CD14-positive monocyte (primary cell): ENCODE measurements around the gene RBMS1. TPM values are rescaled to one million over a fixed set of nuclear protein-coding genes. Genes with fewer than 3 reads are reported as not detected.

Experiments
- DNase-seq, 3 donors: peaks; one replicate each; pipeline ENCODE4 v3.0.0-alpha.2; 2011 to 2022
- H2AFZ ChIP-seq: 2 replicates; pipeline ENCODE4 v1.6.0; 2012; ENCODE audit warnings: mild to moderate bottlenecking, low read depth, low read length, inconsistent platforms; ENCODE audit not compliant: insufficient read depth, poor library complexity, severe bottlenecking
- H3K27ac ChIP-seq, 2 donors: 1 replicate in 1 of 2; 2 replicates in 1 of 2; pipeline ENCODE4 v1.5.1; 2012 to 2013; ENCODE audit warnings: low read length in 2 of 2, control low read depth in 1 of 2, inconsistent platforms in 1 of 2, low read depth in 1 of 2, mild to moderate bottlenecking in 1 of 2
- H3K27me3 ChIP-seq, 2 donors: one replicate each; pipeline versions ENCODE4 v1.6.0 to v1.6.1; 2011 to 2013; ENCODE audit warnings: low read length in 2 of 2; ENCODE audit not compliant: control insufficient read depth in 2 of 2, insufficient read depth in 2 of 2
- H3K36me3 ChIP-seq, 2 donors: replicated peaks in 1 of 2; 1 replicate in 1 of 2; 2 replicates in 1 of 2; pipeline versions ENCODE4 v1.5.1 to v1.6.1; 2012 to 2013; ENCODE audit warnings: low read length in 2 of 2, control low read depth in 1 of 2, inconsistent platforms in 1 of 2, mild to moderate bottlenecking in 1 of 2; ENCODE audit not compliant: insufficient read depth in 2 of 2, control insufficient read depth in 1 of 2
- H3K4me1 ChIP-seq, 2 donors: 1 replicate in 1 of 2; 2 replicates in 1 of 2; pipeline versions ENCODE4 v1.5.1 to v1.6.1; 2012 to 2013; ENCODE audit warnings: low read length in 2 of 2, control low read depth in 1 of 2, inconsistent platforms in 1 of 2, mild to moderate bottlenecking in 1 of 2, moderate library complexity in 1 of 2; ENCODE audit not compliant: insufficient read depth in 2 of 2, control insufficient read depth in 1 of 2
- H3K4me2 ChIP-seq: replicated peaks from 2 replicates; pipeline ENCODE3; 2012; ENCODE audit warnings: low read length, moderate library complexity, mild to moderate bottlenecking; ENCODE audit not compliant: poor library complexity, severe bottlenecking; ENCODE audit errors: extremely low read depth
- H3K4me3 ChIP-seq, 3 experiments: fragments of 200-600 bp in 1 of 3; sonication (generic) in 1 of 3; replicated peaks in 1 of 3; 1 replicate in 2 of 3; 2 replicates in 1 of 3; pipeline ENCODE4 v1.5.1; 2011 to 2013; ENCODE audit warnings: low read length in 3 of 3, mild to moderate bottlenecking in 3 of 3, control low read depth in 2 of 3, low read depth in 2 of 3, inconsistent platforms in 1 of 3, moderate library complexity in 1 of 3
- H3K79me2 ChIP-seq: 2 replicates; pipeline ENCODE4 v1.6.0; 2012; ENCODE audit warnings: mild to moderate bottlenecking, control low read depth, inconsistent platforms, low read length, moderate library complexity; ENCODE audit not compliant: insufficient read depth
- H3K9ac ChIP-seq: 2 replicates; pipeline ENCODE4 v1.6.0; 2017; ENCODE audit warnings: low read length, mild to moderate bottlenecking; ENCODE audit not compliant: insufficient read depth, poor library complexity, severe bottlenecking
- H3K9me3 ChIP-seq, 2 donors: replicated peaks in 1 of 2; 1 replicate in 1 of 2; 2 replicates in 1 of 2; pipeline versions ENCODE4 v1.5.1 to v1.6.1; 2012 to 2013; ENCODE audit warnings: low read length in 2 of 2, control low read depth in 1 of 2; ENCODE audit not compliant: control insufficient read depth in 1 of 2, insufficient read depth in 1 of 2
- H4K20me1 ChIP-seq: 2 replicates; pipeline ENCODE4 v1.6.0; 2012; ENCODE audit warnings: mild to moderate bottlenecking, low read length, control low read depth, moderate library complexity; ENCODE audit not compliant: insufficient read depth
- H3K27ac Mint-ChIP-seq, 7 donors: one replicate each; pipeline ENCODE4 v1.8.0; 2020; ENCODE audit warnings: mild to moderate bottlenecking in 7 of 7, mixed read lengths in 7 of 7, moderate library complexity in 6 of 7, inconsistent platforms in 2 of 7
- H3K27me3 Mint-ChIP-seq, 3 donors: one replicate each; pipeline ENCODE4 v1.8.0; 2021 to 2022; ENCODE audit warnings: low read depth in 3 of 3, mild to moderate bottlenecking in 3 of 3, mixed read lengths in 3 of 3, moderate library complexity in 3 of 3, inconsistent platforms in 1 of 3
- H3K36me3 Mint-ChIP-seq, 2 donors: one replicate each; pipeline ENCODE4 v1.8.0; 2020; ENCODE audit warnings: mixed read lengths in 2 of 2, inconsistent platforms in 1 of 2, mild to moderate bottlenecking in 1 of 2
- H3K4me1 Mint-ChIP-seq: one replicate; pipeline ENCODE4 v1.8.0; 2020; ENCODE audit warnings: mild to moderate bottlenecking, mixed read lengths
- H3K4me3 Mint-ChIP-seq, 2 donors: one replicate each; pipeline ENCODE4 v1.8.0; 2020; ENCODE audit warnings: mild to moderate bottlenecking in 2 of 2, mixed read lengths in 2 of 2, moderate library complexity in 1 of 2
- H3K9me3 Mint-ChIP-seq, 7 donors: one replicate each; pipeline ENCODE4 v1.8.0; 2020 to 2022; ENCODE audit warnings: mixed read lengths in 7 of 7, mild to moderate bottlenecking in 6 of 7, moderate library complexity in 6 of 7, inconsistent platforms in 2 of 7
- CTCF ChIP-seq: fragments of 200-600 bp; IDR thresholded peaks from one replicate; pipeline ENCODE4 v1.8.0; 2022; ENCODE audit warnings: antibody characterized with exemption, mild to moderate bottlenecking
- WGBS: methylation state at CpG from one replicate; pipeline ENCODE4 v1.1.5; 2013; ENCODE audit warnings: missing lambda C conversion rate; ENCODE audit not compliant: insufficient coverage; 5-methylcytosine and 5-hydroxymethylcytosine counted together
- intact Hi-C, 2 donors: fragments of 100-400 bp; cut with micrococcal nuclease; formaldehyde crosslinking; loops; one replicate each; pipeline versions ENCODE4 v1.15.0 to v1.15.1; 2023
- polyA plus RNA-seq, 3 donors: library from polyadenylated mRNA; depleted of rRNA in 1 of 3; unstranded in 2 of 3; stranded (reverse) in 1 of 3; fragments of 300-500 nt in 2 of 3; fragments of >200 nt in 1 of 3; fragmentation: Illumina TruSeq in 2 of 3; gene quantifications; 1 replicate in 2 of 3; 2 replicates in 1 of 3; pipeline ENCODE4 v1.2.3, GENCODE V29; 2012 to 2021

RBMS1 gene
- polyA plus RNA-seq, 3 donors, result 88.2 to 91.2 (median 89.4) TPM

- Histone ChIP-seq H3K4me2 (no peak overlapping the region), H3K27me3 (no peaks in the 10 kb centered on the region), H3K79me2 (no peaks in the 10 kb centered on the region), H3K36me3 (no peaks in the 10 kb centered on the region), H3K27ac (no peak overlapping the region), H4K20me1 (no peaks in the 10 kb centered on the region), H3K9ac (no peak overlapping the region), H3K4me1 (peaks cover 15 to 16% of the 10 kb centered on the region in 2 donors), H2AFZ (no peak overlapping the region), H3K9me3 (no peaks in the 10 kb centered on the region), H3K4me3 (no peak overlapping the region)
- Mint-ChIP-seq H3K4me1 (peaks cover 22% of the 10 kb centered on the region), H3K4me3 (no peak overlapping the region), H3K36me3 (no peaks in the 10 kb centered on the region), H3K27me3 (peaks cover 0 to 2% (median 0%) of the 10 kb centered on the region in 3 donors), H3K9me3 (peaks cover 0 to 2% (median 0%) of the 10 kb centered on the region in 7 donors), H3K27ac (no peak overlapping the region)
- intact Hi-C loops, result no loop called here
- 93% methylated on average over 2 of the region's 2 CpGs for WGBS
- DNase-seq, result no peak
- TF ChIP-seq CTCF, result no peak
These were observed 39.9 kb upstream of the RBMS1 start for GRCh38 chr2:160533482-160533881.

GRCh38 chr2:160532388-160532787 lies 38.8 kb upstream of the RBMS1 start:
- Mint-ChIP-seq H3K9me3 (peaks cover 0 to 4% (median 0%) of the 10 kb centered on the region in 7 donors), H3K27ac (no peak overlapping the region), H3K36me3 (no peaks in the 10 kb centered on the region), H3K4me1 (peaks cover 22% of the 10 kb centered on the region), H3K27me3 (peaks cover 0 to 2% (median 0%) of the 10 kb centered on the region in 3 donors), H3K4me3 (no peak overlapping the region)
- Histone ChIP-seq H2AFZ (no peak overlapping the region), H3K9ac (no peak overlapping the region), H3K27me3 (no peaks in the 10 kb centered on the region), H3K36me3 (no peaks in the 10 kb centered on the region), H4K20me1 (no peaks in the 10 kb centered on the region), H3K4me1 (peaks cover 15 to 16% of the 10 kb centered on the region in 2 donors), H3K4me3 (no peak overlapping the region), H3K27ac (no peak overlapping the region), H3K79me2 (no peaks in the 10 kb centered on the region), H3K4me2 (no peak overlapping the region), H3K9me3 (no peaks in the 10 kb centered on the region)
- WGBS, result 92% methylated on average over 2 of the region's 6 CpGs
- no peak for TF ChIP-seq CTCF
- DNase-seq, result no peak
- intact Hi-C loops, result no loop called here
